H1 (cell line): Measurements from ENCODE around the gene RPS6KA4. TPM values are rescaled to one million over a fixed set of nuclear protein-coding genes. Genes with fewer than 3 reads are reported as not detected.

Experiments used
- KDM5A ChIP-seq: fragments of 200-600 bp; IDR thresholded peaks from 2 replicates; pipeline ENCODE4 v1.7.1; 2012; ENCODE audit warnings: mild to moderate bottlenecking, low read length, inconsistent platforms, mixed read lengths
- polyA plus RNA-seq, 7 experiments: library from polyadenylated mRNA; depleted of rRNA in 3 of 7; stranded (reverse) in 5 of 7; unstranded in 2 of 7; fragments of >200 nt in 5 of 7; fragments of 200-250 nt in 2 of 7; gene quantifications; 1 replicate in 5 of 7; 2 replicates in 1 of 7; 4 replicates in 1 of 7; pipeline versions ENCODE4 v1.2.1 to v1.2.3, GENCODE V29; 2011 to 2013; ENCODE audit warnings: missing spikeins in 2 of 7, mixed read lengths in 2 of 7
- total RNA-seq: library from RNA; stranded (reverse); fragmentation: NEBNext Ultra II Directional; extraction: Animal tissue kit (Norgen Biotek cat#: 25700); gene quantifications from 2 replicates; pipeline ENCODE4 v1.2.1, GENCODE V29; 2021
- TF ChIP-seq, protein P1 (sequence below): IDR thresholded peaks from 2 replicates; pipeline ENCODE4 v1.6.1; 2012; ENCODE audit warnings: inconsistent platforms

Gene RPS6KA4
- total and polyA plus RNA-seq, 2 of the 8 experiments (the other 6 are each of a cell fraction or from before 2014, with no cell fraction given), result 8.2 to 12.6 TPM

DNA sequence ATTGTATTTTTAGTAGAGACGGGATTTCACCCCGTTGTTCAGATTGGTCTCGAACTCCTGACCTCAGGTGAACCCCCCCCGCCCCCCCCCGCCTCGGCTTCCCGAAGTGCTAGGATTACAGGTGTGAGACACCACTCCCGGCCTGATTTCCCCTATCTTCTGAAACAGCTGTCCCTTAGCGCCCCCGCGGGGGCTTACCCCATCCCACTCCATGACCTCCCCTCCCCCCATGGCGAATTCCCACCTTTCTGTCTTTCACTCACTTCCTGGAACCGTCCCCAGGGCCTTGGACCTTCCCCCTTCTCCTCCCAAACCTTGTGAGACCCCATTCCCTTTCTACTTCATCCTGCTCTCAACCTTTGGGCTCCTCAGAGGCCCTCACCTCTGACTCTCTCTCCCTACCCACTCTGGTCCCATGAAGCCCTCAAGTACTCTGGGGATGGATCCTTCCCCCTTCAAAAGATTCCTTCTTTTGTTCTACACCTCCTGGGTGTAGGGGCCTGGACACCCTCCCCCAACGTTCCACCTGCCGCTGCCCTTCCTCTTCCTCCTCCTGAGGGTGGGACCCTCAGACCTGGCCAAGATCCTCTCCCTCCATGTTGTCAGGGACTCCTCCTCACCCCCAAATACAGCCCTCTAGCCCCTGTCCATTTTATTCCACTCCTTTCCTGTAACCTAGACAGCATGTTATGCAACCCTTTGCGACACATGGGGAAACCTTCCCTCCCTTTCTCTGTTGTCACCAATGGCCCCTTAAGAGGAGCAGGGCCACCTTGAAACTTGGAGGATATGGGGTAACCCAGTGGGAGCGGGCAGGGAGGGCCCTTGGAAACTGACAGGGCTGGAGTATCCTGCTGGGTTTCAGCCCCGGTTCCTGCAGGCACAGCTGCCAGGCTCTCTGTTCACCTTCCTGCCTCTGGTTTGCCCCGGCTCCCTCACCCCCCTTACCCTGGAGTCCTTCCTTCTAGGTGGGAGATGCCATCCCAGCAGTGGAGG is 39.9 kb upstream of the RPS6KA4 start (continued):
- TF ChIP-seq, protein P1, sequence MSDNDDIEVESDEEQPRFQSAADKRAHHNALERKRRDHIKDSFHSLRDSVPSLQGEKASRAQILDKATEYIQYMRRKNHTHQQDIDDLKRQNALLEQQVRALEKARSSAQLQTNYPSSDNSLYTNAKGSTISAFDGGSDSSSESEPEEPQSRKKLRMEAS, result no peak
- TF ChIP-seq KDM5A, result no peak
